ENCODE measurements around the gene CHRNB2. TPM values are rescaled to one million over a fixed set of nuclear protein-coding genes. Genes with fewer than 3 reads are reported as not detected.

CHRNB2 gene
- total and polyA plus RNA-seq, 9 of the 15 experiments (the other 6 are each of a cell fraction or from before 2014, with no cell fraction given), result 0.01 TPM; not detected in 8

DNA sequence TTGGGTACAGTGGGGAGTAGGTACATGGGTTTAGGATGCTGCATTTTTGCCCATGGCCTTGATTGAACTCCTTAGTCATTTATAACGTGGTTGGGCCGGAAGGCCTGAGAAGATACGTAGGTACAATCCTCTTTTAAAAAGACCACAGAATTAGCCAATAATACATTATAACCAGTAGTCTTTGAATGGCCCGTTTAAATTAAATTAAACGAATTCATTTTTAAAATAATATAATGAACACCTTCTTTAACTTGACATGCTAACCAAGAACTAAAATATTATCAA is 60.5 kb downstream of the CHRNB2 start (continued):
- TF ChIP-seq MAZ (CRISPR knock-in tag; conservative IDR thresholded peaks at IDR 0.05 in 1 of 2, IDR thresholded peaks at IDR 0.05 in 1 of 2) (no peak), SETDB1 (IDR thresholded peaks at IDR 0.05; ENCODE audit: low read length) (no peak), ZZZ3 (IDR thresholded peaks at IDR 0.05) (no peak), PTRF (tag; IDR thresholded peaks at IDR 0.05) (no peak), NFRKB (IDR thresholded peaks at IDR 0.05; ENCODE audit: low read depth) (peak; percentile 76; the same call in 1 of the 2 replicates), GABPB1 (CRISPR knock-in tag; IDR thresholded peaks at IDR 0.05) (no peak), MCM7 (IDR thresholded peaks at IDR 0.05) (no peak), PATZ1 (CRISPR knock-in tag; IDR thresholded peaks at IDR 0.05; ENCODE audit: borderline replicate concordance) (no peak), BRD9 (IDR thresholded peaks at IDR 0.05; ENCODE audit: low read depth, partially characterized antibody) (peak; percentile 39), SRSF7 (optimal IDR thresholded peaks at IDR 0.05; ENCODE audit: low read depth, low read length) (no peak), POLR3A (IDR thresholded peaks at IDR 0.05; ENCODE audit: borderline replicate concordance, extremely low read depth, insufficient read depth, insufficient read length) (no peak), ASH1L (IDR thresholded peaks at IDR 0.05; ENCODE audit: borderline replicate concordance, low read depth, partially characterized antibody) (no peak), ZNF174 (CRISPR knock-in tag; IDR thresholded peaks at IDR 0.05) (no peak), PCBP1 (IDR thresholded peaks at IDR 0.05; ENCODE audit: low read depth, low read length, poor library complexity, severe bottlenecking) (no peak), ZFPM2 (CRISPR knock-in tag; IDR thresholded peaks at IDR 0.05) (no peak), TAF9B (IDR thresholded peaks at IDR 0.05; ENCODE audit: partially characterized antibody) (no peak), ESRRA (IDR thresholded peaks at IDR 0.05; ENCODE audit: borderline replicate concordance, low read depth) (no peak), ESRRB (CRISPR knock-in tag; IDR thresholded peaks at IDR 0.05; ENCODE audit: borderline replicate concordance) (no peak)
- TF ChIP-seq, protein P1, sequence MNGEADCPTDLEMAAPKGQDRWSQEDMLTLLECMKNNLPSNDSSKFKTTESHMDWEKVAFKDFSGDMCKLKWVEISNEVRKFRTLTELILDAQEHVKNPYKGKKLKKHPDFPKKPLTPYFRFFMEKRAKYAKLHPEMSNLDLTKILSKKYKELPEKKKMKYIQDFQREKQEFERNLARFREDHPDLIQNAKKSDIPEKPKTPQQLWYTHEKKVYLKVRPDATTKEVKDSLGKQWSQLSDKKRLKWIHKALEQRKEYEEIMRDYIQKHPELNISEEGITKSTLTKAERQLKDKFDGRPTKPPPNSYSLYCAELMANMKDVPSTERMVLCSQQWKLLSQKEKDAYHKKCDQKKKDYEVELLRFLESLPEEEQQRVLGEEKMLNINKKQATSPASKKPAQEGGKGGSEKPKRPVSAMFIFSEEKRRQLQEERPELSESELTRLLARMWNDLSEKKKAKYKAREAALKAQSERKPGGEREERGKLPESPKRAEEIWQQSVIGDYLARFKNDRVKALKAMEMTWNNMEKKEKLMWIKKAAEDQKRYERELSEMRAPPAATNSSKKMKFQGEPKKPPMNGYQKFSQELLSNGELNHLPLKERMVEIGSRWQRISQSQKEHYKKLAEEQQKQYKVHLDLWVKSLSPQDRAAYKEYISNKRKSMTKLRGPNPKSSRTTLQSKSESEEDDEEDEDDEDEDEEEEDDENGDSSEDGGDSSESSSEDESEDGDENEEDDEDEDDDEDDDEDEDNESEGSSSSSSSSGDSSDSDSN (IDR thresholded peaks at IDR 0.05; ENCODE audit: borderline replicate concordance in 1 of 2, low read depth in 2 of 2, low read length in 2 of 2), result no peak
- TF ChIP-seq, protein P2, sequence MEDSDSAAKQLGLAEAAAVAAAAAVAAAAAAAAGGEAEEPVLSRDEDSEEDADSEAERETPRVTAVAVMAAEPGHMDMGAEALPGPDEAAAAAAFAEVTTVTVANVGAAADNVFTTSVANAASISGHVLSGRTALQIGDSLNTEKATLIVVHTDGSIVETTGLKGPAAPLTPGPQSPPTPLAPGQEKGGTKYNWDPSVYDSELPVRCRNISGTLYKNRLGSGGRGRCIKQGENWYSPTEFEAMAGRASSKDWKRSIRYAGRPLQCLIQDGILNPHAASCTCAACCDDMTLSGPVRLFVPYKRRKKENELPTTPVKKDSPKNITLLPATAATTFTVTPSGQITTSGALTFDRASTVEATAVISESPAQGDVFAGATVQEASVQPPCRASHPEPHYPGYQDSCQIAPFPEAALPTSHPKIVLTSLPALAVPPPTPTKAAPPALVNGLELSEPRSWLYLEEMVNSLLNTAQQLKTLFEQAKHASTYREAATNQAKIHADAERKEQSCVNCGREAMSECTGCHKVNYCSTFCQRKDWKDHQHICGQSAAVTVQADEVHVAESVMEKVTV (CRISPR knock-in tag; IDR thresholded peaks at IDR 0.05), result 0 out of 2 replicates have a peak, but pooled peaks have one; percentile 13
- TF ChIP-seq, protein P3, sequence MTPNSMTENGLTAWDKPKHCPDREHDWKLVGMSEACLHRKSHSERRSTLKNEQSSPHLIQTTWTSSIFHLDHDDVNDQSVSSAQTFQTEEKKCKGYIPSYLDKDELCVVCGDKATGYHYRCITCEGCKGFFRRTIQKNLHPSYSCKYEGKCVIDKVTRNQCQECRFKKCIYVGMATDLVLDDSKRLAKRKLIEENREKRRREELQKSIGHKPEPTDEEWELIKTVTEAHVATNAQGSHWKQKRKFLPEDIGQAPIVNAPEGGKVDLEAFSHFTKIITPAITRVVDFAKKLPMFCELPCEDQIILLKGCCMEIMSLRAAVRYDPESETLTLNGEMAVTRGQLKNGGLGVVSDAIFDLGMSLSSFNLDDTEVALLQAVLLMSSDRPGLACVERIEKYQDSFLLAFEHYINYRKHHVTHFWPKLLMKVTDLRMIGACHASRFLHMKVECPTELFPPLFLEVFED (CRISPR knock-in tag; conservative IDR thresholded peaks at IDR 0.05), result 0 out of 2 replicates have a peak, but pooled peaks have one; percentile 29
- TF ChIP-seq, protein P4, sequence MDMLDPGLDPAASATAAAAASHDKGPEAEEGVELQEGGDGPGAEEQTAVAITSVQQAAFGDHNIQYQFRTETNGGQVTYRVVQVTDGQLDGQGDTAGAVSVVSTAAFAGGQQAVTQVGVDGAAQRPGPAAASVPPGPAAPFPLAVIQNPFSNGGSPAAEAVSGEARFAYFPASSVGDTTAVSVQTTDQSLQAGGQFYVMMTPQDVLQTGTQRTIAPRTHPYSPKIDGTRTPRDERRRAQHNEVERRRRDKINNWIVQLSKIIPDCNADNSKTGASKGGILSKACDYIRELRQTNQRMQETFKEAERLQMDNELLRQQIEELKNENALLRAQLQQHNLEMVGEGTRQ (CRISPR knock-in tag; IDR thresholded peaks at IDR 0.05), result no peak
